Natural killer cell (primary cell): ENCODE data around the gene PARVG. TPM values are rescaled to one million over a fixed set of nuclear protein-coding genes. Genes with fewer than 3 reads are reported as not detected.

Source experiments
- ATAC-seq, 3 donors: fragments of 150-1000 bp in 2 of 3; fragments of 200-7000 bp in 1 of 3; cut with Tn5 transposase; 1 replicate in 1 of 3; 2 replicates in 2 of 3; pipeline ENCODE4 v1.10.0; 2021; ENCODE audit warnings: mild to moderate bottlenecking in 2 of 3, moderate library complexity in 2 of 3
- DNase-seq, 2 donors: peaks; one replicate each; pipeline versions ENCODE4 v3.0.0 to v3.0.0-alpha.2; 2013 to 2021; ENCODE audit warnings: mixed read lengths in 1 of 2
- H3K27ac ChIP-seq: one replicate; pipeline ENCODE4 v1.5.1; 2013; ENCODE audit warnings: mild to moderate bottlenecking, low read length
- H3K27me3 ChIP-seq: one replicate; pipeline ENCODE4 v1.6.1; 2013; ENCODE audit warnings: low read length; ENCODE audit not compliant: control insufficient read depth, insufficient read depth
- H3K36me3 ChIP-seq: one replicate; pipeline ENCODE4 v1.6.1; 2013; ENCODE audit warnings: low read length; ENCODE audit not compliant: control insufficient read depth, insufficient read depth
- H3K4me1 ChIP-seq: one replicate; pipeline ENCODE4 v1.6.1; 2013; ENCODE audit warnings: low read length; ENCODE audit not compliant: control insufficient read depth, insufficient read depth
- H3K4me3 ChIP-seq: one replicate; pipeline ENCODE4 v1.5.1; 2013; ENCODE audit warnings: low read length
- H3K9me3 ChIP-seq: one replicate; pipeline ENCODE4 v1.6.1; 2013; ENCODE audit warnings: low read length; ENCODE audit not compliant: control insufficient read depth, insufficient read depth
- H3K27ac Mint-ChIP-seq, 2 donors: one replicate each; pipeline ENCODE4 v1.8.0; 2022; ENCODE audit warnings: mild to moderate bottlenecking in 2 of 2, mixed read lengths in 2 of 2, moderate library complexity in 1 of 2
- H3K27me3 Mint-ChIP-seq, 2 donors: one replicate each; pipeline ENCODE4 v1.8.0; 2022; ENCODE audit warnings: low read depth in 2 of 2, mixed read lengths in 2 of 2
- H3K36me3 Mint-ChIP-seq: one replicate; pipeline ENCODE4 v1.8.0; 2022; ENCODE audit warnings: mixed read lengths
- H3K4me1 Mint-ChIP-seq, 2 donors: one replicate each; pipeline ENCODE4 v1.8.0; 2022; ENCODE audit warnings: mixed read lengths in 2 of 2
- H3K4me3 Mint-ChIP-seq: one replicate; pipeline ENCODE4 v1.8.0; 2022; ENCODE audit warnings: mild to moderate bottlenecking, moderate library complexity, mixed read lengths
- H3K9me3 Mint-ChIP-seq, 2 donors: one replicate each; pipeline ENCODE4 v1.8.0; 2022; ENCODE audit warnings: mixed read lengths in 2 of 2
- WGBS: methylation state at CpG from one replicate; pipeline ENCODE4 v1.1.7; 2013; ENCODE audit warnings: missing lambda C conversion rate; ENCODE audit not compliant: insufficient coverage; 5-methylcytosine and 5-hydroxymethylcytosine counted together
- intact Hi-C: fragments of 100-400 bp; cut with micrococcal nuclease; formaldehyde crosslinking; loops from one replicate; pipeline ENCODE4 v1.14.2; 2022
- total RNA-seq, 4 donors: library from RNA; stranded (reverse); fragments of 120-200 nt in 1 of 4; gene quantifications; one replicate each; pipeline versions ENCODE4 v1.2.3 to v1.2.4, GENCODE V29; 2013 to 2022
- TF ChIP-seq, protein P1 (sequence below): fragments of 200-600 bp; IDR thresholded peaks from one replicate; pipeline ENCODE4 v1.8.0; 2022; ENCODE audit warnings: antibody characterized with exemption

PARVG gene
- total RNA-seq, 3 donors from 2014 or later (not counting 1 experiment from before 2014, with no cell fraction given), result 130 to 146 (median 131) TPM

DNA sequence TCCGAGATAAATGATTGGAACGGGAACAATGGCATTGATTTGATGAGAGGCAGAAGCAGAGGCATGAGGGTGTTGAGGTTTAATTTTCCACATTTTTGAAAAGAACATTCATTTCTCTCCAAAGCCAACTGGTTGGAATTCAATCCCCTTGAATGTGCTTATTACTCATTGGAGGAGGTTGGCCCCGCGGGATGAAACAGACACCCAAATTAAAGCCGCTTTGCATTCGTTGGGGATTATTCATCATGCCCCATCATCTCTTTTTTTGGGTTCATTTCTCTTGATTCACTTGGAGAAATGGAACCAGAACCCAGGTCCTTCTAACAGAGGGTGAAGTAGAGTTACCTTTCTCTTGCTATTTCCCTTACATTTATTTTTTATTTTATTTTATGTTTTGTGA lies 47.6 kb upstream of the PARVG start:
- Histone ChIP-seq H3K27me3 (no peaks in the 10 kb centered on the region), H3K4me1 (peaks cover 9% of the 10 kb centered on the region), H3K27ac (no peak overlapping the region), H3K9me3 (peaks cover 7% of the 10 kb centered on the region), H3K36me3 (peaks cover 4% of the 10 kb centered on the region), H3K4me3 (no peak overlapping the region)
- DNase-seq (no peak), ATAC-seq (no peak)
- no peaks in the 10 kb centered on the region for H3K27me3 Mint-ChIP-seq
- peaks cover 7% of the 10 kb centered on the region for H3K36me3 Mint-ChIP-seq
- WGBS, result 92% methylated on average over 4 of the region's 6 CpGs
- TF ChIP-seq, protein P1, sequence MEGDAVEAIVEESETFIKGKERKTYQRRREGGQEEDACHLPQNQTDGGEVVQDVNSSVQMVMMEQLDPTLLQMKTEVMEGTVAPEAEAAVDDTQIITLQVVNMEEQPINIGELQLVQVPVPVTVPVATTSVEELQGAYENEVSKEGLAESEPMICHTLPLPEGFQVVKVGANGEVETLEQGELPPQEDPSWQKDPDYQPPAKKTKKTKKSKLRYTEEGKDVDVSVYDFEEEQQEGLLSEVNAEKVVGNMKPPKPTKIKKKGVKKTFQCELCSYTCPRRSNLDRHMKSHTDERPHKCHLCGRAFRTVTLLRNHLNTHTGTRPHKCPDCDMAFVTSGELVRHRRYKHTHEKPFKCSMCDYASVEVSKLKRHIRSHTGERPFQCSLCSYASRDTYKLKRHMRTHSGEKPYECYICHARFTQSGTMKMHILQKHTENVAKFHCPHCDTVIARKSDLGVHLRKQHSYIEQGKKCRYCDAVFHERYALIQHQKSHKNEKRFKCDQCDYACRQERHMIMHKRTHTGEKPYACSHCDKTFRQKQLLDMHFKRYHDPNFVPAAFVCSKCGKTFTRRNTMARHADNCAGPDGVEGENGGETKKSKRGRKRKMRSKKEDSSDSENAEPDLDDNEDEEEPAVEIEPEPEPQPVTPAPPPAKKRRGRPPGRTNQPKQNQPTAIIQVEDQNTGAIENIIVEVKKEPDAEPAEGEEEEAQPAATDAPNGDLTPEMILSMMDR, result no peak
- intact Hi-C loops, result no loop called here
- no peaks in the 10 kb centered on the region for H3K9me3 Mint-ChIP-seq
- H3K4me3 Mint-ChIP-seq, result no peak overlapping the region
- no peak overlapping the region for H3K27ac Mint-ChIP-seq
- peaks cover 3 to 5% of the 10 kb centered on the region in 2 donors for H3K4me1 Mint-ChIP-seq

DNA sequence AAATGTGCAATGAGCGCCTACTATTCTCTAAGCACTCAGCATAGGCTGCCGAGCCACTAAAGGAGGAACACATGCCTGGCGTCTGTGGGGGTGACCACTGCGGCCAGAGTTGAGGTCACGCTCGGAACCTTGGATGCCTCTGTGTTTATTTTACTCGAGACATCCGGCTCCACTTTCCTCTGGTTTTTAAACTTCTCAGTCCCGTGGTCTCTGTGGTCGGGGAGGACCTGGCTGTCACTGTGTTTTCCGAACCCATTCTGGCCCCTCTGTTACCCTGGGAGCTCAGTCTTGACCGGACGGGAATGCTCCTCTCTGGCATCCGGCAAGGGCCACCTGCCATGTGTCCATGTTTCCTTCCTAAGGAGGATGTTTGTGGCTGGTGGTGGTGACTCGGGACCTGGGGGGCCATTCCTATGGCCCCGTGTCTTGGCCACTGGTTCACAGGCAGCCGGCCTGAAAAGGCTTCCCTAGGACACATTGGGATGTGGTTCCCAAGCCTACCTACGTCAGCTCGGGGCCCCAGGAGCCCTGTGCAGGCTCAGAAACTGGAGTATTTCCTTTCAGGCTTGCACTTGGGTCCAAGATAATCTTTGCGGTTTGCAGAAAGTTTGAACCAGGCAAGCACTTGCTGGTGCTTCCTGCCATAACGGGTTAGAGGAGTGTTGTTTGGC lies 46.7 kb upstream of the PARVG start:
- no peaks in the 10 kb centered on the region for H3K27me3 Mint-ChIP-seq
- H3K4me3 Mint-ChIP-seq, result no peak overlapping the region
- Histone ChIP-seq H3K4me3 (no peak overlapping the region), H3K27me3 (no peaks in the 10 kb centered on the region), H3K4me1 (peaks cover 9% of the 10 kb centered on the region), H3K27ac (no peak overlapping the region), H3K36me3 (peaks cover 4% of the 10 kb centered on the region), H3K9me3 (peaks cover 7% of the 10 kb centered on the region)
- peak in 1 of 3 donors; percentile 24 for ATAC-seq
- H3K36me3 Mint-ChIP-seq, result peaks cover 7% of the 10 kb centered on the region
- H3K4me1 Mint-ChIP-seq, result peaks cover 3 to 5% of the 10 kb centered on the region in 2 donors
- DNase-seq, result no peak
- intact Hi-C loops, result no loop called here
- TF ChIP-seq, protein P1, result no peak
- H3K9me3 Mint-ChIP-seq, result no peaks in the 10 kb centered on the region
- 31% methylated on average over 21 of the region's 21 CpGs for WGBS
- no peak overlapping the region for H3K27ac Mint-ChIP-seq

DNA sequence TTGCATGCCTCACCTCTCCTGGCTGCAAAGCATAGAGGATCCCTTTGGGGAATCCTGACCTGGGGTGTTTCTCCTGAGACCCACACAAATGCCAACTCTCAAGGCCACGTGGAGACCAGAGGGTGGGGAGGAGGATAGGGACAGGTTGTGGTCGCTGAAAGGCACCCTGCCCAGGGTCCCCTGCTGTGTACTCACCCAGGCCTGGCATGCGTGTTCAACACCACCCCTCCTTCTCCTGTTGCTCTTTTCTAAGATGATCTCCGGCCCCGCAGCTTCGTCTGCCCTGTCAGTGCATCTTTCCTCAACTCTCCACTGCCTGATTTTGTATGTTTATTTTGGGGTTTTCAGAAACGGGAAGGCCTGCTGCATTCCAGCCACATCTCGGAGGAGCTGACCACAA lies 44.6 kb upstream of the PARVG start:
- TF ChIP-seq, protein P1, result no peak
- Mint-ChIP-seq H3K36me3 (peaks cover 7% of the 10 kb centered on the region), H3K27me3 (no peaks in the 10 kb centered on the region), H3K9me3 (no peaks in the 10 kb centered on the region), H3K4me1 (peaks cover 3 to 5% of the 10 kb centered on the region in 2 donors), H3K27ac (no peak overlapping the region), H3K4me3 (no peak overlapping the region)
- over 99% methylated on average over 6 of the region's 8 CpGs for WGBS
- Histone ChIP-seq H3K4me3 (no peak overlapping the region), H3K9me3 (peaks cover 7% of the 10 kb centered on the region), H3K36me3 (peaks cover 4% of the 10 kb centered on the region), H3K27me3 (no peaks in the 10 kb centered on the region), H3K27ac (no peak overlapping the region), H3K4me1 (peaks cover 9% of the 10 kb centered on the region)
- DNase-seq (no peak), ATAC-seq (no peak)
- intact Hi-C loops, result no loop called here

DNA sequence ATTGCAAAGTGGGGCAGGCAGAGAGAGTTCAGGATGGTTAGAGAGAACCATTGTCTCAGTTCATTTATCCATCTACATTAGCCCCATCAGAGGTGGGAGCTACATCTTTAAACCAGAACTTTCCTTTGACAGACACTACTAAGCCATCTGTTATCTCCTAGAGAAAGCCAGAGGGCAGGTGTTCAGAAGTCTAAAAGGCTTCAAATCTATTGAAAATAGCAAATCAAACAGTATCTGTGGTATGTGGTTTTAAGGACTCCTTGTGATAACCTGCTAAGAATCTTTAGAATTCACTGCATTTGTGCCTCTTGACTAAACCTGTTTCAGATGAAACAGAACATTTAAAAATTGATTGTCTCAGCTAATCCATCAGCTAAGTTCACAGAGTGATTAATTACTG lies 43.9 kb upstream of the PARVG start:
- no peak for DNase-seq
- H3K4me3 Mint-ChIP-seq, result no peak overlapping the region
- H3K9me3 Mint-ChIP-seq, result no peaks in the 10 kb centered on the region

More for the DNA sequence above, 43.9 kb upstream of the PARVG start:
- peaks cover 7% of the 10 kb centered on the region for H3K36me3 Mint-ChIP-seq
- TF ChIP-seq, protein P1, result no peak
- H3K4me1 Mint-ChIP-seq, result peaks cover 3 to 5% of the 10 kb centered on the region in 2 donors
- H3K27ac Mint-ChIP-seq, result no peak overlapping the region
- H3K9me3 ChIP-seq, result peaks cover 7% of the 10 kb centered on the region
- no peak overlapping the region for H3K4me3 ChIP-seq
- H3K27me3 Mint-ChIP-seq, result no peaks in the 10 kb centered on the region
- H3K4me1 ChIP-seq, result peaks cover 9% of the 10 kb centered on the region
- peaks cover 4% of the 10 kb centered on the region for H3K36me3 ChIP-seq
- ATAC-seq, result no peak
- intact Hi-C loops, result no loop called here
- H3K27ac ChIP-seq, result no peak overlapping the region
- no peaks in the 10 kb centered on the region for H3K27me3 ChIP-seq
